Neural progenitor cell (in vitro differentiated cells): ENCODE results near the gene GRIN3B. TPM values are rescaled to one million over a fixed set of nuclear protein-coding genes. Genes with fewer than 3 reads are reported as not detected.

Experiments used
- DNase-seq: peaks from one replicate; pipeline ENCODE4 v3.0.0-alpha.2; 2016; ENCODE audit warnings: low spot score
- H2AFZ ChIP-seq: fragments of 200-600 bp; sonication (generic); replicated peaks from 2 replicates; pipeline ENCODE4 v1.6.1; 2016; ENCODE audit warnings: antibody characterized with exemption
- H3F3A ChIP-seq: fragments of 200-600 bp; sonication (generic); 2 replicates; pipeline ENCODE4 v1.6.1; 2016; ENCODE audit warnings: antibody characterized with exemption, low read depth
- H3K27ac ChIP-seq: fragments of 200-600 bp; sonication (generic); 2 replicates; pipeline ENCODE4 v1.5.1; 2016; ENCODE audit warnings: mild to moderate bottlenecking
- H3K27me3 ChIP-seq: fragments of 200-600 bp; sonication (generic); 2 replicates; pipeline ENCODE4 v1.6.1; 2016; ENCODE audit warnings: mild to moderate bottlenecking, moderate library complexity
- H3K36me3 ChIP-seq: fragments of 200-600 bp; sonication (generic); 2 replicates; pipeline ENCODE4 v1.5.1; 2016
- H3K4me1 ChIP-seq: fragments of 200-600 bp; sonication (generic); 2 replicates; pipeline ENCODE4 v1.6.1; 2016; ENCODE audit warnings: mixed run types
- H3K4me2 ChIP-seq: fragments of 200-600 bp; sonication (generic); 2 replicates; pipeline ENCODE4 v1.6.1; 2016
- H3K4me3 ChIP-seq: fragments of 200-600 bp; sonication (generic); 2 replicates; pipeline ENCODE4 v1.5.1; 2016
- H3K79me2 ChIP-seq: fragments of 200-600 bp; sonication (generic); 2 replicates; pipeline ENCODE4 v1.6.1; 2016; ENCODE audit warnings: low read depth
- H3K9ac ChIP-seq: fragments of 200-600 bp; sonication (generic); 2 replicates; pipeline ENCODE4 v1.6.1; 2016
- H3K9me3 ChIP-seq: fragments of 200-600 bp; sonication (generic); 2 replicates; pipeline ENCODE4 v1.5.1; 2016; ENCODE audit warnings: low read depth
- H4K20me1 ChIP-seq: fragments of 200-600 bp; sonication (generic); 2 replicates; pipeline ENCODE4 v1.6.1; 2016; ENCODE audit warnings: low read depth
- H3K27ac Mint-ChIP-seq: 3 replicates; pipeline ENCODE4 v1.8.0; 2021; ENCODE audit warnings: mixed read lengths
- H3K27me3 Mint-ChIP-seq: 2 replicates; pipeline ENCODE4 v1.8.0; 2022; ENCODE audit warnings: low read depth, mild to moderate bottlenecking, inconsistent platforms, moderate library complexity, mixed read lengths; ENCODE audit not compliant: insufficient read depth
- H3K36me3 Mint-ChIP-seq: 3 replicates; pipeline ENCODE4 v1.8.0; 2021; ENCODE audit warnings: mixed read lengths
- H3K4me1 Mint-ChIP-seq: 3 replicates; pipeline ENCODE4 v1.8.0; 2021; ENCODE audit warnings: mixed read lengths
- H3K4me3 Mint-ChIP-seq: 3 replicates; pipeline ENCODE4 v1.8.0; 2021; ENCODE audit warnings: mild to moderate bottlenecking, moderate library complexity, mixed read lengths
- H3K9me3 Mint-ChIP-seq: 3 replicates; pipeline ENCODE4 v1.8.0; 2020; ENCODE audit warnings: mixed read lengths
- EZH2 ChIP-seq: fragments of 200-600 bp; sonication (generic); IDR thresholded peaks from 2 replicates; pipeline ENCODE4 v1.6.1; 2017; ENCODE audit warnings: antibody characterized with exemption, mild to moderate bottlenecking, moderate library complexity
- EZH2phosphoT487 ChIP-seq: fragments of 200-600 bp; sonication (generic); IDR thresholded peaks from 2 replicates; pipeline ENCODE4 v1.6.1; 2017; ENCODE audit warnings: antibody characterized with exemption
- total RNA-seq: library from RNA; depleted of rRNA; stranded (reverse); fragments of >200 nt; gene quantifications from 2 replicates; pipeline ENCODE4 v1.2.3, GENCODE V29; 2015; ENCODE audit warnings: low replicate concordance
- TF ChIP-seq, protein P1 (sequence below): fragments of 200-600 bp; sonication (generic); IDR thresholded peaks from 2 replicates; pipeline ENCODE4 v1.5.1; 2017; ENCODE audit warnings: antibody characterized with exemption, mild to moderate bottlenecking

GRIN3B gene
- total RNA-seq, 1 donor from 2014 or later = 5.9 TPM

DNA sequence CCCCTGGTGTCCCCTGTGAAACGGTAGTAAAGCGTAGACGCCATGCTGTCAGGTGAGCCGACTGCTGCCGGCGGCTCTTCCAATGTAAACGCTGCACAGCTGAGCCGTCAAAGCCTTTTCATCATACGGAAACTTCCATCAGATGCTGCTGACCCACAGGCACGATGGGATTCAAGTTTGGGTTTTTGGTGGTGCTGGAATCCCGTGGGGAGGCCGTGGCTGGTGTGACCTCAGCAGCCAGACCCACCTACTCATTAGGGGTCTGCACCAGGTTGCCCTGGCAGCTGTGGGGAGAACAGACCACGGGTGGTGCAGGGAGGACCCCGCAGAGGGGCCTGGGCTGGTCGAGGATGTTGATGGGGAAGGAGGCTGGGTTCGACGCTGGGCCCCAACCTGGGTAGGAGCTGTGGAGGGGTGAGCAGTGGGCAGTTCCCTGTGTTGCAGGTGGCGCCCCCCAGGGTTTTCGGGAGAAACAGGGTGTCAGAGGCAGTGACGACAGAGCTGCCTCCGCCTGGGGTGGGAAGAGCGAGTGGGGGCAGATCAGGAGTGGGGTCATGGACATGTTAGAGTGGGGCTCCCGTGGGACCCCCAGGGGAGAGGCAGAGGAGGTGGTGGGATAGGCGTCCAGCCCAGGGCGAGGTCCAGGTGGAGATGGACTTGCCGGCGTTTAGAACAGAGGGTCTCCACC is 6.6 kb downstream of the GRIN3B start:
- Histone ChIP-seq H3K4me2 (no peak overlapping the region), H3K4me1 (no peaks in the 10 kb centered on the region), H2AFZ (no peak overlapping the region), H3K9me3 (no peaks in the 10 kb centered on the region), H3K27ac (no peak overlapping the region), H4K20me1 (no peaks in the 10 kb centered on the region), H3K79me2 (no peaks in the 10 kb centered on the region), H3K36me3 (no peaks in the 10 kb centered on the region), H3F3A (no peaks in the 10 kb centered on the region), H3K9ac (no peak overlapping the region), H3K4me3 (no peak overlapping the region), H3K27me3 (peaks cover 3% of the 10 kb centered on the region)
- no peak for DNase-seq
- TF ChIP-seq, protein P1, sequence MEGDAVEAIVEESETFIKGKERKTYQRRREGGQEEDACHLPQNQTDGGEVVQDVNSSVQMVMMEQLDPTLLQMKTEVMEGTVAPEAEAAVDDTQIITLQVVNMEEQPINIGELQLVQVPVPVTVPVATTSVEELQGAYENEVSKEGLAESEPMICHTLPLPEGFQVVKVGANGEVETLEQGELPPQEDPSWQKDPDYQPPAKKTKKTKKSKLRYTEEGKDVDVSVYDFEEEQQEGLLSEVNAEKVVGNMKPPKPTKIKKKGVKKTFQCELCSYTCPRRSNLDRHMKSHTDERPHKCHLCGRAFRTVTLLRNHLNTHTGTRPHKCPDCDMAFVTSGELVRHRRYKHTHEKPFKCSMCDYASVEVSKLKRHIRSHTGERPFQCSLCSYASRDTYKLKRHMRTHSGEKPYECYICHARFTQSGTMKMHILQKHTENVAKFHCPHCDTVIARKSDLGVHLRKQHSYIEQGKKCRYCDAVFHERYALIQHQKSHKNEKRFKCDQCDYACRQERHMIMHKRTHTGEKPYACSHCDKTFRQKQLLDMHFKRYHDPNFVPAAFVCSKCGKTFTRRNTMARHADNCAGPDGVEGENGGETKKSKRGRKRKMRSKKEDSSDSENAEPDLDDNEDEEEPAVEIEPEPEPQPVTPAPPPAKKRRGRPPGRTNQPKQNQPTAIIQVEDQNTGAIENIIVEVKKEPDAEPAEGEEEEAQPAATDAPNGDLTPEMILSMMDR = no peak
- TF ChIP-seq EZH2 (no peak), EZH2phosphoT487 (no peak)
- H3K36me3 Mint-ChIP-seq = no peaks in the 10 kb centered on the region
- no peak overlapping the region for H3K4me3 Mint-ChIP-seq
- no peaks in the 10 kb centered on the region for H3K9me3 Mint-ChIP-seq
- no peaks in the 10 kb centered on the region for H3K4me1 Mint-ChIP-seq
- H3K27ac Mint-ChIP-seq = no peak overlapping the region
- H3K27me3 Mint-ChIP-seq = no peaks in the 10 kb centered on the region

DNA sequence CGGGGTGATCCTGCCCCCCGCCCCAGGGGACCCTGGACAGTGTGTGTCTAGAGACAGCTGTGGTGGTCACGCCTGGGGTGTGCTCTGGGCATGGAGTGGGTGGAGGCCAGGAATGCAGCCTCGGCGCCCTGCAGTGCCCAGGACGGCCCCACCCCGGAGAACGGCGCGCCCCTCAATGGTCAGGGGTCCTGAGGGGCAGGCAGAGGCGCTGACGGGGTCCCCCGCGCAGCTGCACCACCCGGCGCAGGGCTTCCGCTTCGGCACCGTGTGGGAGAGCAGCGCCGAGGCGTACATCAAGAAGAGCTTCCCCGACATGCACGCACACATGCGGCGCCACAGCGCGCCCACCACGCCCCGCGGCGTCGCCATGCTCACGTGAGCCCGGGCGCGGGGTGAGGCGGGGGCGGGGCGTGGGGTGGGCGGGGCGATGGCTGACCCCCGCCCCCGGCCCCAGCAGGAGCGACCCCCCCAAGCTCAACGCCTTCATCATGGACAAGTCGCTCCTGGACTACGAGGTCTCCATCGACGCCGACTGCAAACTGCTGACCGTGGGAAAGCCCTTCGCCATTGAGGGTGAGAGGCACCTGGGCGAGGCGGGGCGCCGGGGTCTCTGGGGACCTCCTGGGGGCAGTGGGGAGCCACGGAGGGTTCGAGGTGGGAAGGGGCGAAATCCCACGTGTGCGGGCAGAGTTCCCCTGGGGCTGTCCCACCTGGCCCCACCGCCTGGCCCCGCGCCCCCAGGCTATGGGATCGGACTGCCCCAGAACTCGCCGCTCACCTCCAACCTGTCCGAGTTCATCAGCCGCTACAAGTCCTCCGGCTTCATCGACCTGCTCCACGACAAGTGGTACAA is 7.4 kb downstream of the GRIN3B start:
- Histone ChIP-seq H3K9me3 (no peaks in the 10 kb centered on the region), H2AFZ (no peak overlapping the region), H3K4me1 (no peaks in the 10 kb centered on the region), H3K4me3 (no peak overlapping the region), H3K36me3 (no peaks in the 10 kb centered on the region), H3K27me3 (no peaks in the 10 kb centered on the region), H3F3A (no peaks in the 10 kb centered on the region), H3K79me2 (no peaks in the 10 kb centered on the region), H3K27ac (no peak overlapping the region), H3K9ac (no peak overlapping the region), H3K4me2 (no peak overlapping the region), H4K20me1 (no peaks in the 10 kb centered on the region)
- no peak overlapping the region for H3K27ac Mint-ChIP-seq
- DNase-seq = no peak
- no peaks in the 10 kb centered on the region for H3K36me3 Mint-ChIP-seq
- TF ChIP-seq EZH2phosphoT487 (no peak), EZH2 (no peak)
- TF ChIP-seq, protein P1 = no peak
- H3K27me3 Mint-ChIP-seq = no peaks in the 10 kb centered on the region
- no peaks in the 10 kb centered on the region for H3K9me3 Mint-ChIP-seq
- H3K4me1 Mint-ChIP-seq = no peaks in the 10 kb centered on the region
- no peak overlapping the region for H3K4me3 Mint-ChIP-seq

DNA sequence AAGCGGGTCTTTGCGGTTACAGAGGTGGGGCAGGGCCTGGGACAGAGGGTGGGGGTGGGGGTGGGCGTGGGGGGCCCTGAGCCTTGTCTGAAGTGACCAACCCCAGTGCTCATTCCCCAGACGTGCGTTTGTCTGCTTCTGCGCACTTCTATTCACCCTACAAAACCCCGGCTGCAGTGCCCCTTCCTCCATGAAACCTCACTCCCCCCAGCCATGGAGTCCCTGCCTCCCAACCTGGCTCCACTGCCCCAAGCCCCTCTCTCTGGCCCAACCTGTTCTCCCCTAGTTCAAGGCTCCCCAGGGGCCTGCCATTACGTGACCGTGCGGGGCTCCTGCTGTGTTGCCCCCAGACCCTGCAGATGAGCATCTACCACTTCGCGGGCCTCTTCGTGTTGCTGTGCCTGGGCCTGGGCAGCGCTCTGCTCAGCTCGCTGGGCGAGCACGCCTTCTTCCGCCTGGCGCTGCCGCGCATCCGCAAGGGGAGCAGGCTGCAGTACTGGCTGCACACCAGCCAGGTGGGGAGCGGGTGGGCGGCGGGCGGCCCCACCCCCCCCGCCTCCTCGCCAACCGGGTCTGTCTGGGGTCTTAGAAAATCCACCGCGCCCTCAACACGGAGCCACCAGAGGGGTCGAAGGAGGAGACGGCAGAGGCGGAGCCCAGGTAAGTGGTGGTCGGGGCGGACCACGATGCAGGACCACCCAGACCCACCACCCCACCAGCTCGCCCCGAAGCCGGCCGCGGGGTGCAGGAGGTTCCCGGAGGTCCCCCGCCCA is 8.2 kb downstream of the GRIN3B start:
- Mint-ChIP-seq H3K9me3 (no peaks in the 10 kb centered on the region), H3K36me3 (no peaks in the 10 kb centered on the region), H3K27ac (no peak overlapping the region), H3K4me1 (no peaks in the 10 kb centered on the region), H3K4me3 (no peak overlapping the region), H3K27me3 (no peaks in the 10 kb centered on the region)
- Histone ChIP-seq H3F3A (no peaks in the 10 kb centered on the region), H2AFZ (no peak overlapping the region), H4K20me1 (no peaks in the 10 kb centered on the region), H3K27ac (no peak overlapping the region), H3K4me2 (no peak overlapping the region), H3K9me3 (no peaks in the 10 kb centered on the region), H3K79me2 (no peaks in the 10 kb centered on the region), H3K4me3 (no peak overlapping the region), H3K4me1 (no peaks in the 10 kb centered on the region), H3K27me3 (no peaks in the 10 kb centered on the region), H3K36me3 (no peaks in the 10 kb centered on the region), H3K9ac (no peak overlapping the region)
- no peak for DNase-seq
- TF ChIP-seq EZH2 (no peak), EZH2phosphoT487 (no peak)
- TF ChIP-seq, protein P1 = no peak
